ENCODE data around the gene TTC32.
A peak's percentile ranks its signal among the peaks of the same experiment; 100 is the strongest.
"Not testable (repeated sequence)": the region's sequence is repeated elsewhere in the genome, so short reads cannot be mapped to it uniquely, and the experiment has no call there.

Gene TTC32

GRCh38 chr2:19927816-19928215 lies 26.0 kb upstream of the TTC32 start:
- H3K9me3 ChIP-seq (replicated peaks; ENCODE audit: low read length); H3K9ac ChIP-seq (ENCODE audit: low read depth, low read length); H3K4me1 ChIP-seq (ENCODE audit: control insufficient read depth, insufficient read depth, low read length); H3K27me3 ChIP-seq (ENCODE audit: control insufficient read depth, insufficient read depth, low read length); H3K4me3 ChIP-seq (ENCODE audit: low read length); H3K4me2 ChIP-seq (ENCODE audit: low read length); H3K36me3 ChIP-seq (ENCODE audit: insufficient read depth, low read length): not testable (repeated sequence)

GRCh38 chr2:19924526-19924925 lies 22.7 kb upstream of the TTC32 start:
- H3K9ac ChIP-seq (ENCODE audit: low read depth, low read length); H3K4me1 ChIP-seq (ENCODE audit: control insufficient read depth, insufficient read depth, low read length); H3K27me3 ChIP-seq (ENCODE audit: control insufficient read depth, insufficient read depth, low read length); H3K9me3 ChIP-seq (replicated peaks; ENCODE audit: low read length); H3K4me3 ChIP-seq (ENCODE audit: low read length); H3K4me2 ChIP-seq (ENCODE audit: low read length); H3K36me3 ChIP-seq (ENCODE audit: insufficient read depth, low read length): not testable (repeated sequence)

- H3K4me2 ChIP-seq (ENCODE audit: low read length); H3K27me3 ChIP-seq (ENCODE audit: control insufficient read depth, insufficient read depth, low read length); H3K9ac ChIP-seq (ENCODE audit: low read depth, low read length); H3K4me1 ChIP-seq (ENCODE audit: control insufficient read depth, insufficient read depth, low read length); H3K9me3 ChIP-seq (replicated peaks; ENCODE audit: low read length); H3K4me3 ChIP-seq (ENCODE audit: low read length); H3K36me3 ChIP-seq (ENCODE audit: insufficient read depth, low read length): not testable (repeated sequence)
Observed at GRCh38 chr2:19922188-19922587, 20.4 kb upstream of the TTC32 start.

- Histone ChIP-seq H3K4me2 (ENCODE audit: low read length) (no peak overlapping the region), H3K4me1 (ENCODE audit: control insufficient read depth, insufficient read depth, low read length) (peaks cover 9% of the 10 kb centered on the region), H3K36me3 (ENCODE audit: insufficient read depth, low read length) (no peaks in the 10 kb centered on the region), H3K9ac (ENCODE audit: low read depth, low read length) (no peak overlapping the region), H3K9me3 (replicated peaks; ENCODE audit: low read length) (no peaks in the 10 kb centered on the region), H3K27me3 (ENCODE audit: control insufficient read depth, insufficient read depth, low read length) (no peaks in the 10 kb centered on the region), H3K4me3 (ENCODE audit: low read length) (no peak overlapping the region)
Observed at GRCh38 chr2:19916385-19916950, 14.7 kb upstream of the TTC32 start.

- Histone ChIP-seq H3K4me2 (ENCODE audit: low read length) (no peak overlapping the region), H3K9ac (ENCODE audit: low read depth, low read length) (no peak overlapping the region), H3K27me3 (ENCODE audit: control insufficient read depth, insufficient read depth, low read length) (no peaks in the 10 kb centered on the region), H3K36me3 (ENCODE audit: insufficient read depth, low read length) (no peaks in the 10 kb centered on the region), H3K9me3 (replicated peaks; ENCODE audit: low read length) (no peaks in the 10 kb centered on the region), H3K4me3 (ENCODE audit: low read length) (no peak overlapping the region), H3K4me1 (ENCODE audit: control insufficient read depth, insufficient read depth, low read length) (peaks cover 21% of the 10 kb centered on the region)
Observed at GRCh38 chr2:19914266-19914975, 12.6 kb upstream of the TTC32 start.

GRCh38 chr2:19911808-19912509 lies 10.2 kb upstream of the TTC32 start:
- peak overlapping the region; percentile 3 for H3K4me2 ChIP-seq (ENCODE audit: low read length)
- peaks cover 21% of the 10 kb centered on the region for H3K4me1 ChIP-seq (ENCODE audit: control insufficient read depth, insufficient read depth, low read length)
- H3K9me3 ChIP-seq (replicated peaks; ENCODE audit: low read length), result no peaks in the 10 kb centered on the region
- no peaks in the 10 kb centered on the region for H3K36me3 ChIP-seq (ENCODE audit: insufficient read depth, low read length)
- H3K4me3 ChIP-seq (ENCODE audit: low read length), result no peak overlapping the region
- no peak overlapping the region for H3K9ac ChIP-seq (ENCODE audit: low read depth, low read length)
- no peaks in the 10 kb centered on the region for H3K27me3 ChIP-seq (ENCODE audit: control insufficient read depth, insufficient read depth, low read length)

- peak overlapping the region; percentile 86 for H3K4me2 ChIP-seq (ENCODE audit: low read length)
- peaks cover 34% of the 10 kb centered on the region for H3K4me1 ChIP-seq (ENCODE audit: control insufficient read depth, insufficient read depth, low read length)
- H3K4me3 ChIP-seq (ENCODE audit: low read length), result peak overlapping the region; percentile 87
- peak overlapping the region; percentile 95 for H3K9ac ChIP-seq (ENCODE audit: low read depth, low read length)
- no peaks in the 10 kb centered on the region for H3K27me3 ChIP-seq (ENCODE audit: control insufficient read depth, insufficient read depth, low read length)
- no peaks in the 10 kb centered on the region for H3K9me3 ChIP-seq (replicated peaks; ENCODE audit: low read length)
- H3K36me3 ChIP-seq (ENCODE audit: insufficient read depth, low read length), result no peaks in the 10 kb centered on the region
Observed at GRCh38 chr2:19902216-19902740, 495 bp upstream of the TTC32 start.

- Histone ChIP-seq H3K4me2 (ENCODE audit: low read length) (peak overlapping the region; percentile 86), H3K4me3 (ENCODE audit: low read length) (peak overlapping the region; percentile 87), H3K9me3 (replicated peaks; ENCODE audit: low read length) (no peaks in the 10 kb centered on the region)
Observed at GRCh38 chr2:19900931-19901441, 797 bp downstream of the TTC32 start.

GRCh38 chr2:19899985-19900930 lies 1.5 kb downstream of the TTC32 start:
- H3K27me3 ChIP-seq (ENCODE audit: control insufficient read depth, insufficient read depth, low read length), result no peaks in the 10 kb centered on the region
- H3K4me2 ChIP-seq (ENCODE audit: low read length), result peak overlapping the region; percentile 86
- no peaks in the 10 kb centered on the region for H3K36me3 ChIP-seq (ENCODE audit: insufficient read depth, low read length)
- peak overlapping the region; percentile 87 for H3K4me3 ChIP-seq (ENCODE audit: low read length)
- H3K9ac ChIP-seq (ENCODE audit: low read depth, low read length), result peak overlapping the region; percentile 95
- peaks cover 34% of the 10 kb centered on the region for H3K4me1 ChIP-seq (ENCODE audit: control insufficient read depth, insufficient read depth, low read length)
- no peaks in the 10 kb centered on the region for H3K9me3 ChIP-seq (replicated peaks; ENCODE audit: low read length)

More at GRCh38 chr2:19900931-19901441, 797 bp downstream of the TTC32 start:
- no peaks in the 10 kb centered on the region for H3K36me3 ChIP-seq (ENCODE audit: insufficient read depth, low read length)
- peaks cover 34% of the 10 kb centered on the region for H3K4me1 ChIP-seq (ENCODE audit: control insufficient read depth, insufficient read depth, low read length)
- H3K9ac ChIP-seq (ENCODE audit: low read depth, low read length), result peak overlapping the region; percentile 95
- H3K27me3 ChIP-seq (ENCODE audit: control insufficient read depth, insufficient read depth, low read length), result no peaks in the 10 kb centered on the region

GRCh38 chr2:19898592-19899329 lies 3.0 kb downstream of the TTC32 start:
- no peak overlapping the region for H3K9ac ChIP-seq (ENCODE audit: low read depth, low read length)
- peaks cover 34% of the 10 kb centered on the region for H3K4me1 ChIP-seq (ENCODE audit: control insufficient read depth, insufficient read depth, low read length)
- no peaks in the 10 kb centered on the region for H3K27me3 ChIP-seq (ENCODE audit: control insufficient read depth, insufficient read depth, low read length)
- H3K4me3 ChIP-seq (ENCODE audit: low read length), result peak overlapping the region; percentile 24
- peak overlapping the region; percentile 71 for H3K4me2 ChIP-seq (ENCODE audit: low read length)
- H3K36me3 ChIP-seq (ENCODE audit: insufficient read depth, low read length), result no peaks in the 10 kb centered on the region
- no peaks in the 10 kb centered on the region for H3K9me3 ChIP-seq (replicated peaks; ENCODE audit: low read length)
